Glomerular visceral epithelial cell (primary cell): ENCODE measurements around the gene PLB1.

Experiments used
- DNase-seq: peaks from one replicate; pipeline ENCODE4 v3.0.0-alpha.2; 2016; ENCODE audit errors: extremely low spot score

The PLB1 gene

DNA sequence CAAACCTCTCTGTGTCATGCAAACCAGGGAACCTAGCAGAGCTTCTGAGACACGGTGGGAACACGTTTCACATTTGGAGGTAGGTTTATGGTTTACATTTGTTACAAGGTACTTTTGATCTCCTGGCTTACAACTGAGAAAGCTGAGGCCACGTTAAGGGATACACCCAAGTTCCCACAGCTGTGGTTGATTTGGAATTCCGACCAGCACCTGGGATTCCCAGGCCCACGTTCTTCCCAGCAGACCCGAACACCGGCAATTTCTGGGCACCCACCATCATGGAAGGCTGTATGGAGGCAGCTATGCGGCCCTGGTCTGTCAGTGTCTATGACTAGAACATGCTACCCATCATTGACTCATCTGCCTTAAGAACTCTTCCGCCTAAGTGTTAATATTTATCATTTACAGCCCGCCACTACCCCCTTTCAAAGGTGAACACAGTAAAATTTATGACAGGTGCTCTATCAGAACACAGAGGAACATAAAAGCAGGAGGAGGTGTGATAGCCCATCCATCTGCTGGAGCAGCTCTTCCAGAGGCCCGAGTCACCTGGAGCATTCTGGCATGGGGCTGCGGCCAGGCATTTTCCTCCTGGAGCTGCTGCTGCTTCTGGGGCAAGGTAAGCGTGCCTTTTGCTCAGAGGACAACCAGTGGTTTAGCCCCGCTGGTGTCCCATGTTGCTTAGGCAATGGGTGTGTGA is at the start of gene PLB1:
PLB1 (plus strand) TSS at position 510 of the 700 bp plus-strand sequence; CDS start at position 565, 55 bp downstream.
- DNase-seq: no peak

- no peak for DNase-seq
These were observed 49.3 kb upstream of the PLB1 start for GRCh38 chr2:28446531-28446930.

- no peak for DNase-seq
These were observed 48.8 kb upstream of the PLB1 start for GRCh38 chr2:28447086-28447485.

DNA sequence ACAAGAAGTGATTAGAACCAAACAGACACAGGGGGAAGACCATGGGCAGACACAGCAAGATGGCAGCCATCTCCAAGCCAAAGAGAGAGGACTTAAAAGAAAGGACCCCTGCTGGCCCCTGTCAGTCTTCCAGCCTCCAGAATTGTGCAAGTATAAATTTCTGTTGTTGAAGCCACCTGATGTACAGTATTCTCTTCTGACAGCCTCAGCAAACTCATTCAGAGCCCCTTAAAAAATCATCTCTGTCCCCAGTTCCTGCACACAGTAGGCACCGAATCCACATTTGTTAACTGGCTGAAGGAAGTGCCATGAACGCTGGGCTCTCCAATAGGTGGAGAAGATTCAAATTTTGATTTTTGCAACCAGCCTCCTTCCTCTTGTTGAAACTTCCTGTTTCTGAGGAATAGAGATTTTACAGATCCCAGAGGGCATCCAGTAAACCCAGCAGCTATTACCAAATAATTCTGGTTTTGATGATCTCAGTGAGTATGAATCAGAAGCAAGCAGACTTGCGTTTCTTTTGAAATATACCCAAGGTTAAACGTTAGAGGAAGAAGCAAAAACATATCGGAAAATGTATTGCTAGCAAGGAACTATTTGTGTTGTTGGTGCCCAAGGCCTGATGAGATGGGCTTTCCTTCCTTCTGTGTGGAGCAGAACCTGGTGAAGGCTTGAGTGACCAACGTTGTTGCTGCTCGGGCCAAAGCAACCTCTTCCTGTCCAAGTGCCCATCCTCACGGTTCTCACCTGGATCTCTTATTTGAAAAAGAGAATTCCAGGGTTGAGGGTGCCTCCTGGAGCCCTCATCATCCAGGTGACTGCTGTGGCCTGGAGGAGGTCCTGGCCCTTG is 47.7 kb upstream of the PLB1 start:
- DNase-seq: peak; percentile 44

DNA sequence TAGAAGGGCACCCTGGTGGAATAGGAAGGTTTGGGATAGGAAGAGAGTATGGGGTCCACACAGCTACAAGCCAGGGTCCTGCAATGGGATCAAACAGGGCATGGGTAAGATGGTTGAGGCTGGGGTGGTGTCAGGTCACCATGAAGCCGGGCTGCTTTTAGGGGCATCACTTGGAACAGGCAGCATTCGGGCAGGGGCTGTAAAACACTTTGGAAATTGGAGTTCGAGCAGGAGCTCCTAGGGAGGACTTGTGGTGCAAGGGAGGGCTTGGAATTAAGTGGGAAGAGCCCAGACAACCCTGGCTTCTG is 47.1 kb upstream of the PLB1 start:
- DNase-seq: no peak

GRCh38 chr2:28449126-28449487 is 46.8 kb upstream of the PLB1 start:
- DNase-seq: no peak

GRCh38 chr2:28449488-28450395 is 46.1 kb upstream of the PLB1 start:
- DNase-seq: peak; percentile 54

GRCh38 chr2:28450901-28451565 is 44.8 kb upstream of the PLB1 start:
- no peak for DNase-seq

DNA sequence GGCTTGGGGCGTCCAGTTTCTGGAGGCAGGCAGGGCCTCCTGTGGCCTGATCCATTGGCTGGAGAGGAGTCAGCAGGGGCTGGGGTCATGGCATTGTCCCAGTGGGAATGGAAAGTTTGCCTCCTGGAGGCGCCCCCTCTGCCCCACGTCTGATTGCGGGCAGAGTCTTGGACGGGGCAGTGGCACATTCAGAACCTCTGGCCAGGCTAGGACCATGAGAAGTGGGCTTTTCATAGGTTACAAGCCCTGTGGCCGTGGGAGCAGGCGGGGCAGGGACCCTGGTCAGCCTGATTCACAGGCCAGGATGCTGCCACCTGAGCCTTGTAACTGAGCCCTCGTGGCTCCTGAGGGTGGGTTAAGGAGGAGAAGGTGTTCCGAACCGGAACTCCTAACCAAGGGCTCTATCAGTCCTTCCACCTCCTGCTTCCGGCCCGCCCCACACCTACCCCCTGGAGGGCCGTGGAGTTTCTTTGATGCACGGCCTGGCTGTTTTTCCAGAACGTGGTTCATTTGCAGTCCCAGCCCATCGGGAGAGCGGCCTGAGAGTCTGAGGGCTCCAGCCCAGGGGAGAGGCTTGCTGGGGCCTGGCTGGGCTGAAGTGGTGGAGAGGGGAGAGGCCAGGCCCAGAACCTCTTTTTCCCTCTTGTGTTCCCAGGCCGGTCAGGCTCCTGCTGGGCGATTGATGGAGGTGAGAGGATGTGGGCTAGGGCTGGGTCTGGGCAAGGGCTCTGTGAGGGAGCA is 43.9 kb upstream of the PLB1 start:
- DNase-seq: no peak

GRCh38 chr2:28452534-28453081 is 43.3 kb upstream of the PLB1 start:
- peak; percentile 58 for DNase-seq

GRCh38 chr2:28453396-28453795 is 42.5 kb upstream of the PLB1 start:
- DNase-seq: no peak

DNA sequence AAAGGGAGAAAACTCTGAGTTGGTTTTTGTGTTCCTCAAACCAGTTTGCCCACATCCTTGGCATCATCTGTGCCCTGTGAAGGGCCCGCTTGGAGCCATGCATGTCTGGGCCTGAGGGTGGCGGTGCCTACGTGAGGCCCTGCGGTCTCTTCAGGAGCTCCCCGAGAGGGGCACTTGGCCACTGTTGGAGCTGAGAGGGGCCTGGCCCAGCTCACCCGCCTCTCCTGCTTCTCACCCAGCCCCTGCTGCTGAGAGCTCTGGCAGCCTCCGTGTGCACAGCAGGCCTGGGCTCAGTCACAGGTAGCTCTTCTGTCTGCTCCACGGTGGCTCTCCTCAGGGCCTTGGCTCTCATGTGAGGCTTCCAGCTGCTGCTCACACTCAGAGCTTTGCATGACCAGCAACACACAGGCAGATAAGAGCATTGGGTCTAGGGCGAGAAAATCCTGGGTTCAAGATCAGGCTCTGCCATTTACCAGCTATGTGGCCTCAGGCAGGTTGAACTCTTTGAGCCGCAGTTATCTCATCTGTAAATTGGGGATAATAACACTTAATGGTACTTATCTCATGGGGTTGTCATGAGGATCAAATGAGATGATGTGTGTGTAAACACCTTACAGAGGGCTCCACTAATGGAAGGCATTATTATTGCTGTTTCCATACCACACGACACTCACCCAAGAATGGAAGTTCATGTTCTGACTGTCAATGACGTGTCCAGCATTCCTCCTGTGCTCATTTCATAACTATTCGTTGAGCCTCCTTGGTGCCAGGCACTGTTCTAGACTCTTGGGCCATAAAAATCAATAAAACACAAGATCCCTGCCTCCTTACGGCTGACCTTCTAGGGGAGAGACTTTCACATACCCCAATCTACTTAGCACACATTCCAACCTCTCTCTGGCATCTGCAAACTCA is 41.6 kb upstream of the PLB1 start:
- DNase-seq: no peak

- DNase-seq: no peak
These were observed 38.6 kb upstream of the PLB1 start for GRCh38 chr2:28457237-28457636.

- DNase-seq: no peak
These were observed 34.8 kb upstream of the PLB1 start for GRCh38 chr2:28461056-28461455.

GRCh38 chr2:28462122-28462521 is 33.7 kb upstream of the PLB1 start:
- no peak for DNase-seq

DNA sequence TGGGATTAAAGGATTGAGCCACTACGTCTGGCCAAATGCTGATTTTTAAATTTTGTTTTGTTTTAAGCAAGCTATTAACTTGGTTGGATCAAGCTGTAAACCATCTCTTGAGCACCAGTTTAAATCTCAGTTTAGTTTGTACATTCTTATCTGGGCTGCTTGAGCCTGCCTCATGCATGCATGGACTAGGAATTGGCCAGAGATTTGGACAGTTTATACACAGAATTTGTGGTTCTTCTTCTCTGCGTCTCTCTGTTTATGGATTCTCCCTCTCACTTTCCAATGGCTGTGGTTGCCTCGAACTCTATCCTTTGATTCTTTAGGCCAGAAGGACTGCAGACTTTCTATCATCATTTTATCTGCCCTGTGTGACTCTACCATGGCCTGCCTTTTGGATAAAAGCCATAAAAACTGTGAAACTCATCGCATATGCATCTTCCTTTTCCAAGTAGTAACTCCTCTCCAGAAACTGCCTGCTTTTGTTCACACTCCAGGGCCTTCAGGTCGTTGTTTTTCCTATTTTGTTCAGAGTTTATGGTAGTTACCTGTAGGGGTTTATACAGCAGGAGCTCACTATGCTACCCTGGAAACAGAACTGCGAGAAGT is 32.5 kb upstream of the PLB1 start:
- DNase-seq: no peak

DNA sequence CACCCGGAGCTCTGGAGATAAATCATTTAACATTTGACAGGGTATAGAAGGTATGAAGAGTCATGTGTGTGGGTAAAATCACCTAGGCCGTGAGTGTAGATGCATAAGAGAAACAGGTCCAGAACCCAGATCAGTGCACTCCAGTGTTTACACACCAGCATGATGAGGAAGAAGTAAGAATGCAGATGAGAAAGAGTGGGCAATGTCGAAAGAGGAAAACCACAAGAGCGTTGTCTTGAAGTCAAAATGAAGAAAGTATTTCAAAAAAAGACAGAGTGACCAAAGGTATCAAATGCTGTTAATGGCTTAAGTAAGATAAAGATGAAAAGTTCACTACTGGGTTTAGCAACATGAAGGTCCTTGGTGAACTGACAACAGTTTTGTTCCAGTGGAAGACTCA is 32.0 kb upstream of the PLB1 start:
- no peak for DNase-seq

DNA sequence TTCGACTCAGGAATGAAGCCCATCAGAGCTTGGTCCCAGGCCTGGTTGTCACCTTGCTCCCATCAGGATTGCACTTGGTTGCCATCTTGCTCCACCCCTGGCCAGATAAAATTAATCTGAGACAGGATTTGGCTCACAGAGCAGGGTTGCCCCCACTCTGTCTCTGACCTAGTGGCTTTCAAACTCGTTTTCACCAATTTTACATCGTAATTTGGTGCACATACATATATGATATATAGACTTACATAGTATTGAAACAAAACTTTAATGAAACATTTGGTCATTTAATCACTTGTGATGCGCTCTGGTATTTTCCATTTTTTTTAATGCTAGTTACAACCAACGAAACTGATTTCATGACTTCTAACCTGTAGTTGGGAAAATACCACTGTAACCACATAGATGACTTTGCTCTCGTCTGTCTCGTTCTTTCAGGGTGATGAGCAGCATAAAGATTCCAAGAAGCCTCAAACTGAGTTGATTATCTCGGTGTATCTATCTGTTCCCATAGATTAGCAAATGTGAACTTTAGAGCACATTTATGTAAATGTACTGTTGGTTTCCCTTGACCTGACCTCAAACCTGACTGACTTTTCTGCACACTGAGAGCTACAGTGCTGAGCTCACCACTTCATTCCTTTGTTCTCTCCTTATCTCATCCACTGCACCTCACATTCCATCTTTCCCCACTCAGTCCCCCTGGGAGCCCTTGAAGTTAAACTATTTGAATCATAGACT is 30.5 kb upstream of the PLB1 start:
- peak; percentile 32 for DNase-seq

DNA sequence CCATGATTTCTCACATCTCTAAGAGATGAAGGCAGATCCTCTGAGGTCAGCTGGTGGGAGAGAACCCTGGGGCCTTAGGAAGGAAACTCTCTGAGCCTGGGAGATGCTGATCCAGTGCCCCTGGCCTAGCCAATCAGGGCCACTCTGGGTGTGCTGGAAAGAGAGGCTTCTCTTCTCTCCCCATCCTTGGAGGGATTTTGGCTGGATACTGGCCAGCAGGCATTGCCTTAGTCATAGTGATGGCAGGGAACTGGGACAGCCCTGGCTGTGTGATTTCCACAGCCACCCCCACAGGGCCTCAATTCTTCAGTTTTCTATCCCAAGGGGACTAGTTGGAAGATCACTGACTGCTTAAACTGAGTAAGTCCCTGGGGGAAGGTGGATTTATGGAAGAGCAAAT is 26.6 kb upstream of the PLB1 start:
- DNase-seq: no peak
